Pons (tissue), 1 donor: ENCODE measurements around the gene DMRTA2.
"Not testable (repeated sequence)": the region's sequence is repeated elsewhere in the genome, so short reads cannot be mapped to it uniquely, and the experiment has no call there.

Source experiments
- DNase-seq: peaks from one replicate; pipeline ENCODE4 v3.0.0-alpha.2; 2016; ENCODE audit warnings: low spot score

DMRTA2 gene

DNA sequence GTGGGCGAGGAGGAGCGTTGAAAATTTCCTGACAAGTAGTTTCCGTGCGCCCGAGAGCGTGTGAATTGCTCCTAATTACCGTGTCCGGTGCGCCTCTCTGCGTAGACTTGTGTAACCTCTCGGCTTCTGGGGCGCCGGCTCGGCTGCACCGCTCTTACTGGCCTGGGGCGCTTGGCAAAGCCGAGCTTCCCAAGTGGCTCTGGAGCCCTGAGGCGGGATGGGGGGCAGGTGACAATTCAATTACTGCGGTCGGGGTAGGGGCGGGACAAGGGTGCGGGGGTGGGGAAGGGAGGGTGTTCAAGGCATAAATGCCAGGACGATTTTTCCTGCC is 392 bp upstream of the DMRTA2 start:
- no peak for DNase-seq

DNA sequence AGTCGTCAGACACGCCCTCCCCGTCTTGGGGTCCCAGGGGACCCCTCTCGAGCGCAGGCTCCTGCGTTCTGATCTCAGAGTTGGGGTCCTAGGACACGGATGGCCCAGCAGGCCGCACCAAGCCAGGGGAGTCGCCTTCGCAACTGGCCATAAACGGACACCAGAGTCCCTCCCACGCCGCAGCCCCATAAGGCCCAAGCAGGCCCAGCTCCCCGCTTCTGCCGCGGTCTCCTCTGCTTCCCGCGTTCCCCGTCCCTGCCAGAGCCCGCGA is 633 bp downstream of the DMRTA2 start:
- DNase-seq = no peak

GRCh38 chr1:50421768-50422674 is 1.2 kb downstream of the DMRTA2 start:
- DNase-seq = no peak

GRCh38 chr1:50421366-50421748 is 1.9 kb downstream of the DMRTA2 start:
- DNase-seq = no peak

DNA sequence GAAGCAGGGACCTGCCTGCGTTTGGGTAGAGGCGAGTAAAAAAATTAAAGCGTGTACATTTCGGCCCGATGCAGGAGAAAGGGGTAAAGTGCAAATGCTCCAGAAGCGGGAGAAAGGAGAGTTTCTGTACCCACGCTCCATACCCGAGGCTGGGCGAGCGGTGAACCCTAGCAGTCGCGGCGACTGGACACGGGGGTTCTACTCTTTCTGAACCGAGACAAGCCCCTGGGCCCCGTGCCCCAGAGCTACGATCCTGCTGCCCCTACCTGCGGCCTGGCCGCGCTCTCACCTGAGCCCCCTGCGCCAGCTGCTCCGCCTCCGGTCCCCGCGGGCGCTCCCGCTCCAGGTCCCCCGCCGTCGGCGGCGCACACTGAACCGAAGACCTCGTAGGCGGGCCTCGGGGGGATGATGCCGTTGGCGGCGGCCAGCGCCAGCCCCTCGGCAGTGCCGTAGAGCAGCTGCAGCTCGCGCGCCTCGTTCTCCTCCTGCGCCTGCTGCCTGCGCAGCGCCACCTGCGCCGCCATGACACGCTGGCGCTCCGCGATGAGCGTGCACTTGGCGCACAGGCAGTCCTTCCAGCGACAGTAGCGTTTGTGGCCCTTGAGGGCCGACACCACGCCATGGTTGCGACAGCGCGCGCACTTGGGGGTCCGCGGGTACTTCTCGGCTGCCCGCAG is 2.4 kb downstream of the DMRTA2 start:
- no peak for DNase-seq

- DNase-seq = no peak
Observed at GRCh38 chr1:50419907-50420677, 3.2 kb downstream of the DMRTA2 start.

GRCh38 chr1:50419192-50419906 is 3.9 kb downstream of the DMRTA2 start:
- no peak for DNase-seq

- no peak for DNase-seq
Observed at GRCh38 chr1:50418600-50419109, 4.6 kb downstream of the DMRTA2 start.

DNA sequence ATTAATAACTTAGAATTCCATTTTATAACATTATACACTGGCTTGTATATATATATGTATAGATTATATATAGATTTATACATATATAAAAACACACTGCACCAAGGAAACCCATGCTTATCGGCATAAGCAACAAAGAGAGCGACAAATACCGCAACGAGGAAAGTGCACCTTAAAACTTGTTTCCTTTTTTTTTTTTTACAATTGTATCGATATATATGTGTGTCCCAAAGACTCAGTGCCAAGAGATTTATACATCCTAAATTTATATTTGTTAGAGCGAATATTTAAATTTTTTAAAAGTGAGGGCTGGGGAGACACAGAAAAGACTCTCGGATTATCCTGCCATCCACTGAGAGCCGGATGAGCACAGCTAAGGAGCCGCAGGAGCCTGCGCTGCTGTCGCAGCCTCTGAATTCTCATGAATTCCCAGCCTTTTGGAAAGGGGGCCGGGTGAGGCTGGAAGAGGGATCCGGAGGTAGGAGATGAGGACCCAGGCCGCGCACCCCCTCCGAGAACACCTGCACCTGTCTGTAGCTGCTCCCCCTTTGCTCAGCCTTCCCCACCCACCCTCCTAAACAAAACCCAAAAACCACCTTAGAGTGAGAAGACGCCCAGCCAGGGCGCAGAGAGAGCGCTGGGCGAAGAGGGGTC is 5.2 kb downstream of the DMRTA2 start:
- DNase-seq = no peak

DNA sequence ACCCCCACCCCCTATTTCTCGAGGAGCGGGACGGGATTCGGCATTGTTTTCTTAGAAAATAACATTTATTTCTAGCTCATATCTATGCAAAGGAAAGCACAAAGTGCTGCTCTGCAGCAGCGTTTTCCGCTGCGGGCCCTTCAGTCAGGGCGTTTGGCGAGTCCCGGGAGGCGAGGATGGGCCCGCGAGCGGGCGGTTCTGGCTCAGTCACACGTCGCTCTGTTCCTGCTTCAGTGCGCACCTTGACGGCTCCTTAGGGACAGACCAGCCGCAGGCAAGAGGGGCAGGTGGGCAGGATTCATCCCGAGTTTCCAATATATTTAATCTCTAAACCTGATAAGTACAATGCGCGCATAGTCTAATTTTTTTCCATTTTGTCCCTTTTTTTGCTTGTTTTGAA is 5.7 kb downstream of the DMRTA2 start:
- no peak for DNase-seq

DNA sequence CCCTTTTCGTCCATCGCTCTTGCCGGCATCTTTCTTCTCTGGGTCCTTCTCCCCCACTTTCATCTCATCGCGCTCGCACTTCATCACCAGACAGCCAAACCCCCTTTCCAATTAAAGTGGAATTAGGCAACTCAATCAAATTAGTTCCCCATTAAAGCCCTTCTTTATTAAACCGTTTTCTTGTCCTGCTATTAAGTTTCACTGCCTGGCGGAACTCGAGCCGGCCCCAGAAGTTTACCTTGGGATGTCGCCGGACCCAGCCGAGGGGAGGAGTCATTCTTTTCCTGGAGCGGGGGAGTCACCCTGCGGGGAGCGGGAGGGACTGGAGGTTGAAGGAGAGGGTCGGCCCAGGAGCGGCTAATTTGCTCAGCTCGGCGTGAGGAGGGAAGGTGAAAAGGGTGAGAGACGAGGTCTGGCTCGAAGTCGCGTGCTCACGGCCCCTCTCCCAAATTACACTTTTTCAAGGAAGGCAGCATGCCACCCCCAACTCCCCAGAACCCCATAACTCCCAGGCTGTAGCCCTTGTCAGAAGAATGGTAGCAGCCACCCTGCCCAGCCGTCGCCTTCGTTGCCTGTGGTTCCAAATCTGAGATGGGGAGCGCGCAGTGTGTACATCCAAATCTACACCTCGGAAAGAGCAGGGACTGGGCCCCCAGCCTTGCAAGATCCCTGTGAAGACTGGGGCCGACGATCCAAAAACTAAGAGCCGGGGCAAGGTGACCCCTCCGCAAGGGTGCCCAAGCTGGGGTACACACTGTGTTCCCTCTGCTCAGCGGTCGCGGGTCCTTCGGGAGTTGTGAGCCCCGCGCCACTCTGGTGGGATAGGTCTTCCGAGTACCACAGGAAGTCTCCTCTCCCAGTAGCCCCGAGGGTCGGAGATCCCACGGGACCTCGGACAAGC is 6.4 kb downstream of the DMRTA2 start:
- no peak for DNase-seq

DNA sequence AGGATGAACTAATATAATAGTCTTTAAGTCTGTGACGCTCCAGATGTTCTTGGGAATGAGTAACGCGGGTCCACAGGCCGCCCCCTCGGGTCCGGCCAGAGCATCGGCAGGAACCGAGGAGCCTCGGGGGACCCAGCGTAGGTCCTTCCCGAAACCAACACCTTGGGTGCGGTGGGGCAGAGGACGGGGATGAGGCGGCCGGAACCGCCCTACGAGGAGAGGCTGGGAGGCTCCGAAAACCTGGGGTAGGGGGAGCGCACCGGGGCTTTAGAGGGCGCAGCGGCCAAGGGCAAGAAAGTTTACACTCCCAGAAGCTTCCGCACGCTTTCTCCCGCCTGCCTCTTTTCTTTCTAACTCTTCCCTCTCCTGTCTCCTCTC is 7.1 kb downstream of the DMRTA2 start:
- DNase-seq = no peak

GRCh38 chr1:50415235-50416149 is 7.8 kb downstream of the DMRTA2 start:
- DNase-seq = no peak

- no peak for DNase-seq
Observed at GRCh38 chr1:50414853-50415234, 8.4 kb downstream of the DMRTA2 start.

GRCh38 chr1:50412813-50413476 is 10.3 kb downstream of the DMRTA2 start:
- no peak for DNase-seq

- DNase-seq = no peak
Observed at GRCh38 chr1:50405814-50406213, 17.4 kb downstream of the DMRTA2 start.

DNA sequence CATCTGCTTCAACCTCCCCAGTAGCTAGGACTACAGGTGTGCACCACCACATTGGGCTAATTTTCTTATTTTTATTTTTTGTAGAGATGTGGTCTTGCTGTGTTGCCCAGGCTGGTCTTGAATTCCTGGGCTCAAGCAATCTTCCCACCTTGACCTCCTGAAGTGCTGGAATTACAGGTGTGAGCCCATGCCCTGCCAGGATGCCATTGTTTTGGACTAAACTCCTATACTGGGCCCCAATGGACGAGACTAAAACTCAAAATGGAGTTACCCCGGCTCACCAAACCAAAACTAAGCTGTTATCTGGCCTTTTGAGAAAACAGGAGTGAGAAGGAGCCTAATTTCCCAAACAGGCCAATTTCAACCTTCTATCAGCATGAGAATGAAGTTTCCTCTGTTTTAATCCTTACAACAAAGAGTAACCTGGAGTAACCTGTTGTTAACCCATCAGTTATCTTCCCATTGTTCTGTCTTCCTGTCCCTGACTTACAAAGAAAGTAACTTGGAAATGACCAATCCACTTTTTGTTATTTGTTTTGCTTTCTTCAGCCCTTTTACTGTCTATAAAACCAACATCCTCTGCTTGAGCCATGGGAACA is 29.6 kb downstream of the DMRTA2 start:
- no peak for DNase-seq

DNA sequence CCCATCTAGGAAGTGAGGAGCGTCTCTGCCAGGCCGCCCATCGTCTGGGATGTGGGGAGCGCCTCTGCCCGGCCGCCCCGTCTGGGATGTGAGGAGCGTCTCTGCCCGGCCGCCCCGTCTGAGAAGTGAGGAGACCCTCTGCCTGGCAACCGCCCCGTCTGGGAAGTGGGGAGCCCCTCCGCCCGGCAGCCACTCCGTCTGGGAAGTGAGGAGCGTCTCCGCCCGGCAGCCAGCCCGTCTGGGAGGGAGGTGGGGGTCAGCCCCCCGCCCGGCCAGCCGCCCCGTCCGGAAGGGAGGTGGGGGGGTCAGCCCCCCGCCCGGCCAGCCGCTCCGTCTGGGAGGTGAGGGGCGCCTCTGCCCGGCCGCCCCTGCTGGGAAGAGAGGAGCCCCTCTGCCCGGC is 41.7 kb downstream of the DMRTA2 start:
- not testable (repeated sequence) for DNase-seq

DNA sequence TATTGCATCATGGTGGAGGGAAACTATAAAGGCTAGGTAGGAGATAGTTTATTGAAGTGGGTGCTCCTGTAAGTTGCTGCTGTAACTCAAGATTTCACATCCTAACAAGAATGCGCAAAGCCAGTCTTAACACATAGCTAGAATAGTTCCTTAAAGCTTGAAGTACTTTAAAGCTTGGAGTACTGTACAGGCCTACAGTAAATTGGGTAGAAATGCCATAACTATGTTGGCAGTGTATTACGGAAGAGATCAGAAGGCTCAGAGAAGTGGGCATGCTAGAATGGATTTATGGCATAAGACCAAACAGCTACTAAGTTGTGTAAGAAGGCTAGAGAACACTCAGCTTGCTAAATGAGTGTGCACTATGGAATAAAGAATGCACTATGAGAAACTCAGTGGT is 44.5 kb downstream of the DMRTA2 start:
- no peak for DNase-seq
